Stimulated activated naive CD8-positive, alpha-beta T cell treated with anti-CD3 and anti-CD28 coated beads, Interleukin-15, amount 100 ng/mL, for 72 hours (primary cell): ENCODE data around the gene ALS2.
"Not testable (repeated sequence)": the region's sequence is repeated elsewhere in the genome, so short reads cannot be mapped to it uniquely, and the experiment has no call there.

ENCODE experiments used
- ATAC-seq: fragments of 150-1000 bp; cut with Tn5 transposase; 2 replicates; pipeline ENCODE4 v1.10.0; 2021; ENCODE audit warnings: mild to moderate bottlenecking, moderate library complexity
- DNase-seq, 2 donors: peaks; one replicate each; pipeline ENCODE4 v3.0.0; 2021 to 2022
- H3K27ac Mint-ChIP-seq, 2 donors: one replicate each; pipeline ENCODE4 v1.8.0; 2022; ENCODE audit warnings: mild to moderate bottlenecking in 2 of 2, mixed read lengths in 2 of 2, moderate library complexity in 2 of 2
- H3K27me3 Mint-ChIP-seq: one replicate; pipeline ENCODE4 v1.8.0; 2022; ENCODE audit warnings: mixed read lengths
- H3K4me1 Mint-ChIP-seq: one replicate; pipeline ENCODE4 v1.8.0; 2022; ENCODE audit warnings: mild to moderate bottlenecking, mixed read lengths
- H3K4me3 Mint-ChIP-seq, 2 donors: one replicate each; pipeline ENCODE4 v1.8.0; 2022; ENCODE audit warnings: mild to moderate bottlenecking in 2 of 2, mixed read lengths in 2 of 2, moderate library complexity in 1 of 2
- H3K9me3 Mint-ChIP-seq, 2 donors: one replicate each; pipeline ENCODE4 v1.8.0; 2022; ENCODE audit warnings: mixed read lengths in 2 of 2

Gene ALS2

DNA sequence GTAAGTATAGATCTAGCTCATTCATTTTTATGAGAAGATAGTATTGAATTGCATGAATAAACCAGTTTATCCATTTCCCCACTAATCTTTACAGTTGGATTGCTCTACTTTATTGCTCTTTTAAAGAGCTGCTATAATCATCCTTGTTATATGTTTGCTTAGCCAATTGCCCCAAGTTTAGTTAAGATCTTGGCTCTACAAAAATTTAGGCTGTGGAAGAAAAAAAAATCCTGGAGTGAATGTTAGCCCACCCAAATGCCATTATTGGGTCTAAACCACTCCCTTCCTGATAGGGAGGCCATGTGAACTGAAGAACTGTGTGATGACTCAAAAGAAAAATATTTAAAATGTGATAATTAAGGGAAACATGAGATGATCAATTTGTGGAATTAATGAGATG is 2.9 kb downstream of the ALS2 start:
- Mint-ChIP-seq H3K4me1 (peaks cover 53% of the 10 kb centered on the region), H3K27me3 (no peaks in the 10 kb centered on the region), H3K9me3 (no peaks in the 10 kb centered on the region), H3K4me3 (no peak overlapping the region), H3K27ac (no peak overlapping the region)
- no peak for ATAC-seq
- DNase-seq: no peak

DNA sequence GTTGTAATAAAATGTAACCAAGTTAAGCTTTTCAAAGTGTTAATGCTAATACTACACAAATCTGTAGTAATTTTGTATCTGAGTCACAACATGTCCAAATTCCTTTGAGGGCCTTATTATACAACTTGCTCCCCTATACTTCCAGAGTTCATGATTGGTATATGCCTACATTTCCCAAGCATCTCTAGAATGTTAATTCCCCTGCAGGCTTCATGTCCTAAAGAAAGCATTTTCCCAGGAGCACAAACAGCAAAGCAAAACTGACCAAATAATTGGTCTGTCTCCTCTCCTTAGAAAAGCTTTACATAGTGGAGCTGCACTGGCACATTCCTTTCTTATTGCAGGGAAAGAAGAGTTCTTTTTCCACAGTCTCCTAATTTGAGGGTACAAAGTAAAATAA is 3.7 kb downstream of the ALS2 start:
- ATAC-seq (no peak), DNase-seq (no peak)
- no peaks in the 10 kb centered on the region for H3K9me3 Mint-ChIP-seq
- no peak overlapping the region for H3K27ac Mint-ChIP-seq
- H3K4me1 Mint-ChIP-seq: peaks cover 48% of the 10 kb centered on the region
- no peak overlapping the region for H3K4me3 Mint-ChIP-seq
- no peaks in the 10 kb centered on the region for H3K27me3 Mint-ChIP-seq

GRCh38 chr2:201775326-201775725 is 5.4 kb downstream of the ALS2 start:
- H3K4me3 Mint-ChIP-seq: no peak overlapping the region
- no peaks in the 10 kb centered on the region for H3K9me3 Mint-ChIP-seq
- no peak overlapping the region for H3K27ac Mint-ChIP-seq
- peaks cover 40% of the 10 kb centered on the region for H3K4me1 Mint-ChIP-seq
- no peaks in the 10 kb centered on the region for H3K27me3 Mint-ChIP-seq
- ATAC-seq (no peak), DNase-seq (no peak)

DNA sequence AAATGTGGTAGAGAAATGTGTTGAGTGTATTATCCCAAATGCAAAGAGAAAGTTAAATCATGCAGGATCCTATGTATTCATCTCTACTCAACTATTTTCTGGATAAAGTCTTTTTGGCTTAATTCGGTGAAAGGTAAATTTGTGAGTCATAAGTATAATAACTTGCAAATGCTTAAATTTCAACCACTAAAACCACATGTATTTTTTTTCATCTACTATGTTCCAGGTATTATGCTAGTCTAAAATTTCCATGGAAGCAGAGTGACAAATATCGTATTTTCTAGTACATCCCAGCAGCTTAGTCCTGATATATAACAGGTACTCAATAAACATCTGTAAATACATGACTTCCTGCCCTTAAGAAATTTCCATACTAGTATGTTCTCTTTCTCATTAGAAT is 6.2 kb downstream of the ALS2 start:
- no peak overlapping the region for H3K4me3 Mint-ChIP-seq
- peaks cover 33% of the 10 kb centered on the region for H3K4me1 Mint-ChIP-seq
- DNase-seq (no peak), ATAC-seq (no peak)
- no peaks in the 10 kb centered on the region for H3K27me3 Mint-ChIP-seq
- no peaks in the 10 kb centered on the region for H3K9me3 Mint-ChIP-seq
- H3K27ac Mint-ChIP-seq: no peak overlapping the region

DNA sequence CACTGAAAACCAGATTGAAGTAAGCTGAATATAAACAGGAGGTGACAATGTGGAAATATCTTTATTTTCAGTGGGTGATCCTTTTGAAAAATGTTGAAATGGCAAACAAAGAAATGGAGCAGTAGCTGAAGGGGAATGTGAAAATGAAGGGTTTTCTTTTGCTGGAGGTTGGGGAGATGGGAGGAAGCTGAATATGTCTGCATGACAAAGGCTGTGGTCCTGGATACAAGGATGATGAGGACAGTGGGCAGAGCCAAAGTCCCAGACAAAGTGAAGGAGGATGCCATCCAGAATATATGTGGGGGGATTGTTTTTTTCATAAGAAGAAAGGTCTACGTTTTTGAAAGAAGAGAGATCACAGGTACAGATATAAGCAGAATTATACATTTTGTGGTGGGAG is 6.7 kb downstream of the ALS2 start:
- Mint-ChIP-seq H3K4me3 (peak overlapping the region in 1 of 2 donors; percentile 9), H3K9me3 (no peaks in the 10 kb centered on the region), H3K27ac (no peak overlapping the region), H3K4me1 (peaks cover 29% of the 10 kb centered on the region), H3K27me3 (no peaks in the 10 kb centered on the region)
- DNase-seq (no peak), ATAC-seq (no peak)

DNA sequence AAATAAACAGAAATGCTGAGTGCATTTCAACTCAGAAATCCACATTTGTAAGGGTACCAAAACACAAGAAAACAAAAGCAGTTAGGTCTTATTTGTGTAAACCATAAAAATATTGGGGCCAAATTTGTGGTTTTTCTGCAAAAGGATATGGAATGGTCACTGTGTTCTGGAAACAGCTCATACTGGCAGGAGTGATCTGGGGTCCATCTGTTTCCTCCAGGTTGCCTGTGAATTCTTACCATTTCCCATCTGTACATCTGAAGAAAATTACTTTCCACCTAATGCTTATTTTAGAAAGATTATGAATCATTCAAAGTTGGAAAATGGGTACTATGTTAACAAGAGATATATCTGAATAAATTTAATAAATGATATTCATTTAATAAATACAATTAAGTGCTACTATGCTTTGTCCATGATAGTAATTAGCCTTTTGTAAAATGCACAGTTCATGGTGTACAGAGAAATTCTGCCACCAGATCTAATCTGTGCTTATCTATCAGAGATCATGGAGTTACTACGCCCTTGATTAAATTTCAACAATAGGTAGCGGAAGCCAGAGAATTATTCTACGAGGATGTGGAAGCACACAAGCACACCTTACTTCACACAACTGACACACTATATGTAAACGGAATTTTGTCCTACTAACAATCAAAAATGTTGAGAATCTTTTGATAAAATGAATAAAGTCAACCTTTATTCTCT is 10.9 kb downstream of the ALS2 start:
- H3K9me3 Mint-ChIP-seq: no peaks in the 10 kb centered on the region
- peaks cover 16% of the 10 kb centered on the region for H3K4me1 Mint-ChIP-seq
- no peak overlapping the region for H3K4me3 Mint-ChIP-seq

GRCh38 chr2:201768918-201769317 is 11.8 kb downstream of the ALS2 start:
- ATAC-seq (no peak), DNase-seq (no peak)
- Mint-ChIP-seq H3K4me3 (no peak overlapping the region), H3K4me1 (peaks cover 7% of the 10 kb centered on the region), H3K27ac (no peak overlapping the region), H3K27me3 (no peaks in the 10 kb centered on the region), H3K9me3 (no peaks in the 10 kb centered on the region)

More for the DNA sequence above, 10.9 kb downstream of the ALS2 start:
- H3K27ac Mint-ChIP-seq: no peak overlapping the region
- ATAC-seq (no peak), DNase-seq (no peak)
- H3K27me3 Mint-ChIP-seq: no peaks in the 10 kb centered on the region

- ATAC-seq (no peak), DNase-seq (no peak)
- Mint-ChIP-seq H3K27ac (no peak overlapping the region), H3K4me3 (no peak overlapping the region), H3K9me3 (no peaks in the 10 kb centered on the region), H3K4me1 (no peaks in the 10 kb centered on the region), H3K27me3 (no peaks in the 10 kb centered on the region)
Observed at GRCh38 chr2:201765799-201766198, 14.9 kb downstream of the ALS2 start.

DNA sequence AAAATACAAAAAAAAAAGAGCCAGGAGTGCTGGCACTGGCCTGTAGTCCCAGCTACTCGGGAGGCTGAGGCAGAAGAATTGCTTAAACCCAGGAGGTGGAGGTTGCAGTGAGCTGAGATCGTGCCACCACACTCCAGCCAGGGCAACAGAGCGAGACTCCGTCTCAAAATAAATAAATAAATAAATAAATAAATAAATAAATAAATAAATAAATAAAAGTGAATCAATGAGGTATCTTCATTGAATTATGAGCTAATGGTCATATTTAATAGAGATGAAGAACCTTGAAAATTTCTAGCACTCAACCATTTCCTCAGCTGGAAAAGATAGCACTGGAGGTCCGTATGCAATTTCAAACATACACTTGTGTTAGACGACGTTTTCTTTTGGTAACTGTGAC is 16.3 kb downstream of the ALS2 start:
- not testable (repeated sequence) for H3K27ac Mint-ChIP-seq, DNase-seq, H3K4me1 Mint-ChIP-seq, H3K4me3 Mint-ChIP-seq, ATAC-seq, H3K27me3 Mint-ChIP-seq, H3K9me3 Mint-ChIP-seq

GRCh38 chr2:201761101-201761500 is 19.6 kb downstream of the ALS2 start:
- H3K27me3 Mint-ChIP-seq: no peaks in the 10 kb centered on the region
- ATAC-seq: no peak
- H3K27ac Mint-ChIP-seq: no peak overlapping the region
- no peak for DNase-seq
- H3K4me1 Mint-ChIP-seq: no peaks in the 10 kb centered on the region
- no peak overlapping the region for H3K4me3 Mint-ChIP-seq
- H3K9me3 Mint-ChIP-seq: no peaks in the 10 kb centered on the region

DNA sequence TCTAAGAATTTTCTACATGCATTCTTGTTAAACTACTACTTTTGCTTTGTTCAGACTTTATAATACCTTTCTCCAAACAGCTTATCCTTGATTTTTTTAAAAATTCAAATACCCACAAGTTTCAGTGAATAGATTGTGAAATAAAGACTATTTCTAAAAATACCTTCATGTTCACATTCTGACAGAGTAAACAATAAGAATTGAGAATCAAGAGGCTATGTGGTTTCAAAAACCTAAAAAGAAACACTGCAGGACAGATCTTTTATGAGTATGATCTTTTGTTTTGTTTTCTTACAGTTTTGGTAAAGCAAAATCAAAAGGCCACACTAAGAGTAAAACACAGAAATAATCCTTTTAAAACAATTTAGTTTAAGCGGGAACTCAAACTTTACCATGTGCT is 21.2 kb downstream of the ALS2 start:
- Mint-ChIP-seq H3K9me3 (no peaks in the 10 kb centered on the region), H3K27me3 (no peaks in the 10 kb centered on the region), H3K4me3 (no peak overlapping the region), H3K27ac (no peak overlapping the region), H3K4me1 (no peaks in the 10 kb centered on the region)
- DNase-seq: no peak
- ATAC-seq: no peak

GRCh38 chr2:201758873-201759272 is 21.9 kb downstream of the ALS2 start:
- no peak overlapping the region for H3K27ac Mint-ChIP-seq
- no peaks in the 10 kb centered on the region for H3K9me3 Mint-ChIP-seq
- ATAC-seq: no peak
- H3K27me3 Mint-ChIP-seq: no peaks in the 10 kb centered on the region
- DNase-seq: no peak
- no peaks in the 10 kb centered on the region for H3K4me1 Mint-ChIP-seq
- H3K4me3 Mint-ChIP-seq: no peak overlapping the region

GRCh38 chr2:201758234-201758633 is 22.5 kb downstream of the ALS2 start:
- Mint-ChIP-seq H3K27me3 (no peaks in the 10 kb centered on the region), H3K27ac (peak overlapping the region in 1 of 2 donors; percentile 40), H3K4me1 (no peaks in the 10 kb centered on the region), H3K9me3 (no peaks in the 10 kb centered on the region), H3K4me3 (no peak overlapping the region)
- ATAC-seq: no peak
- DNase-seq: no peak

DNA sequence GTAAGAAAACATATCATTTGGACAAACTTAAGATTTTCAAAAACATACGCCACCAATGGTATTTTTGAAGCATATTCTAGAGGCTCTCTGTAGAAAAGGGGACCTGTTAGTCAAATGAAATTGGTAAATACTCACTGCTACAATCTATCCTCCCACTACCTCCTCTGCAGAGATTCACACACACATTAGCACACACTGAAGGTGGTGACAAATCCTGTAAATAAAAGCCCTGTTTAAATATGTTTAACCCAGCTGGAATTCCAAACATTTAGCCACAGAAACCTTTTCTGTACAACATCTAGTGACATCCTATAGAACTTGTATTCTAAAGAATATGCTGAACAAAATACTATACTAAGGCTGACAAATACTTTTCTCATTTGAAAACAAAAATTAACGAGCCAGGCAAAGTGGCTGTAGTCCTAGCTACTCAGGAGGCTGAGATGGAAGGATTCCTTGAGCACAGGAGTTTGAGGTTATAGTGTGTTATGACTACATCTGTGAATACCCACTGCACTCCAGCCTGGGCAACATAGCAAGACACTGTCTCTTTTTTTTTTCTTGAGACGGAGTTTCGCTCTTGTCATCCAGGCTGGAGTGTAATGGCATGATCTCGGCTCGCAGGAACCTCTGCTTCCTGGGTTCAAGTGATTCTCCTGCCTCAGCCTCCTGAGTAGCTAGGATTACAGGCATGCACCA is 25.9 kb downstream of the ALS2 start:
- H3K9me3 Mint-ChIP-seq: no peaks in the 10 kb centered on the region
- no peaks in the 10 kb centered on the region for H3K4me1 Mint-ChIP-seq
- no peaks in the 10 kb centered on the region for H3K27me3 Mint-ChIP-seq
- H3K4me3 Mint-ChIP-seq: no peak overlapping the region
- ATAC-seq: no peak
- H3K27ac Mint-ChIP-seq: no peak overlapping the region
- DNase-seq: no peak

- ATAC-seq: no peak
- H3K27ac Mint-ChIP-seq: no peak overlapping the region
- H3K27me3 Mint-ChIP-seq: no peaks in the 10 kb centered on the region
Observed at GRCh38 chr2:201751566-201751965, 29.2 kb downstream of the ALS2 start.

GRCh38 chr2:201746551-201746950 is 34.2 kb downstream of the ALS2 start:
- Mint-ChIP-seq H3K27ac (no peak overlapping the region), H3K4me3 (no peak overlapping the region), H3K4me1 (no peaks in the 10 kb centered on the region), H3K9me3 (no peaks in the 10 kb centered on the region), H3K27me3 (no peaks in the 10 kb centered on the region)
- ATAC-seq (no peak), DNase-seq (no peak)

More at GRCh38 chr2:201751566-201751965, 29.2 kb downstream of the ALS2 start:
- H3K4me3 Mint-ChIP-seq: no peak overlapping the region
- DNase-seq: no peak
- H3K4me1 Mint-ChIP-seq: no peaks in the 10 kb centered on the region
- H3K9me3 Mint-ChIP-seq: no peaks in the 10 kb centered on the region

DNA sequence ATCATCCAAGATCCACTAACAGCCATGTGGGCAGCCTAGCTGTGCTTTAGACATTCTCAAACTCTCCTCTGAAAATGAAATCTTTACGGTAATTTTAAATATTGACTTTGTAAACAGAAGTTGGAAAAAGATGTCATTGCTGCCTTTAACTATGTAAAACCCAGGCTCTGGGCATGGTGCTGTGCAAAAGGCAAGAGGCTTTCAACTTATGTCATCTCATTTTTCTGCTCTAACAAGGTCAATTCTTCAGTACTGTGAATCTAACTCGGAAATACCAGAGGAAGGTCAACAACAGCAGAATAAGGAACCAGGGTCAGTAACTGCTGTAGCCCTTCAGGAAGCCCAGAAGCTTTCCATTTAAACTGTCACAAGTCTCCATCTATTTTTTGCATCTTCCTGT is 45.2 kb downstream of the ALS2 start:
- no peaks in the 10 kb centered on the region for H3K27me3 Mint-ChIP-seq

More for the DNA sequence above, 45.2 kb downstream of the ALS2 start:
- DNase-seq (no peak), ATAC-seq (no peak)
- Mint-ChIP-seq H3K4me1 (peaks cover 15% of the 10 kb centered on the region), H3K27ac (no peak overlapping the region), H3K9me3 (no peaks in the 10 kb centered on the region), H3K4me3 (no peak overlapping the region)
